Stimulated activated CD8-positive, alpha-beta memory T cell treated with anti-CD3 and anti-CD28 coated beads, Interleukin-15, amount 100 ng/mL, for 24 hours (primary cell): ENCODE measurements around the gene COA1.
"Not testable (repeated sequence)": the region's sequence is repeated elsewhere in the genome, so short reads cannot be mapped to it uniquely, and the experiment has no call there.

ENCODE experiments used
- DNase-seq: peaks from one replicate; pipeline ENCODE4 v3.0.0-alpha.2; 2020; ENCODE audit warnings: low read depth

COA1 gene

GRCh38 chr7:43689115-43689514 is 40.2 kb downstream of the COA1 start:
- DNase-seq, result no peak

- DNase-seq, result not testable (repeated sequence)
These were observed 41.5 kb downstream of the COA1 start for GRCh38 chr7:43687866-43688265.

GRCh38 chr7:43686991-43687390 is 42.3 kb downstream of the COA1 start:
- no peak for DNase-seq

- no peak for DNase-seq
These were observed 48.6 kb downstream of the COA1 start for GRCh38 chr7:43680736-43681135.

- DNase-seq, result no peak
These were observed 49.9 kb downstream of the COA1 start for GRCh38 chr7:43679210-43680068.

- no peak for DNase-seq
These were observed 51.0 kb downstream of the COA1 start for GRCh38 chr7:43678315-43678714.

GRCh38 chr7:43677864-43678263 is 51.5 kb downstream of the COA1 start:
- DNase-seq, result no peak

GRCh38 chr7:43674559-43675436 is 54.5 kb downstream of the COA1 start:
- DNase-seq, result no peak

GRCh38 chr7:43673243-43673976 is 55.9 kb downstream of the COA1 start:
- not testable (repeated sequence) for DNase-seq

- no peak for DNase-seq
These were observed 57.8 kb downstream of the COA1 start for GRCh38 chr7:43671521-43671920.

GRCh38 chr7:43669286-43670081 is 59.8 kb downstream of the COA1 start:
- no peak for DNase-seq

- no peak for DNase-seq
These were observed 61.3 kb downstream of the COA1 start for GRCh38 chr7:43668035-43668434.

- DNase-seq, result no peak
These were observed 62.4 kb downstream of the COA1 start for GRCh38 chr7:43666938-43667337.

GRCh38 chr7:43664681-43665080 is 64.6 kb downstream of the COA1 start:
- no peak for DNase-seq

- no peak for DNase-seq
These were observed 69.2 kb downstream of the COA1 start for GRCh38 chr7:43660141-43660540.

GRCh38 chr7:43659549-43659896 is 69.8 kb downstream of the COA1 start:
- no peak for DNase-seq

- DNase-seq, result no peak
These were observed 70.4 kb downstream of the COA1 start for GRCh38 chr7:43658718-43659548.

- DNase-seq, result no peak
These were observed 72.3 kb downstream of the COA1 start for GRCh38 chr7:43656997-43657396.

- no peak for DNase-seq
These were observed 73.7 kb downstream of the COA1 start for GRCh38 chr7:43655584-43655983.

- DNase-seq, result no peak
These were observed 75.3 kb downstream of the COA1 start for GRCh38 chr7:43653891-43654504.
